IPS DF 6.9 (cell line): Measurements from ENCODE around the gene MRTO4.
"Not testable (repeated sequence)": the region's sequence is repeated elsewhere in the genome, so short reads cannot be mapped to it uniquely, and the experiment has no call there.

ENCODE experiments used
- DNase-seq: peaks from one replicate; pipeline ENCODE4 v3.0.0-alpha.2; 2013; ENCODE audit warnings: low read depth, low spot score
- H3K27ac ChIP-seq: one replicate; pipeline ENCODE4 v1.5.1; 2013; ENCODE audit warnings: low read length, control low read depth
- H3K27me3 ChIP-seq: 2 replicates; pipeline ENCODE4 v1.6.1; 2013; ENCODE audit warnings: mild to moderate bottlenecking, low read length; ENCODE audit not compliant: control insufficient read depth, insufficient read depth
- H3K36me3 ChIP-seq: 2 replicates; pipeline ENCODE4 v1.6.1; 2013; ENCODE audit warnings: low read length; ENCODE audit not compliant: control insufficient read depth, insufficient read depth
- H3K4me1 ChIP-seq: 2 replicates; pipeline ENCODE4 v1.6.1; 2013; ENCODE audit warnings: low read length; ENCODE audit not compliant: control insufficient read depth, insufficient read depth
- H3K4me3 ChIP-seq: 2 replicates; pipeline ENCODE4 v1.5.1; 2013; ENCODE audit warnings: mild to moderate bottlenecking, low read length
- H3K9me3 ChIP-seq: 2 replicates; pipeline ENCODE4 v1.6.1; 2013; ENCODE audit warnings: low read length, inconsistent platforms; ENCODE audit not compliant: control insufficient read depth, insufficient read depth
- whole genome bisulfite sequencing: extraction: QIAGEN DNeasy Blood & Tissue Kit; methylation state at CpG from one replicate; pipeline ENCODE4 v1.1.7; 2013; ENCODE audit warnings: mixed read lengths, missing lambda C conversion rate; ENCODE audit not compliant: insufficient read length, insufficient coverage; 5-methylcytosine and 5-hydroxymethylcytosine counted together

Gene MRTO4

GRCh38 chr1:19229229-19229628, 22.4 kb upstream of the MRTO4 start:
- H3K27ac ChIP-seq = no peak overlapping the region
- H3K27me3 ChIP-seq = no peaks in the 10 kb centered on the region
- no peaks in the 10 kb centered on the region for H3K9me3 ChIP-seq
- no peak for DNase-seq
- no CpG with 5 or more reads among the region's 3 CpGs for WGBS
- peaks cover 30% of the 10 kb centered on the region for H3K36me3 ChIP-seq
- H3K4me3 ChIP-seq = no peak overlapping the region
- no peaks in the 10 kb centered on the region for H3K4me1 ChIP-seq

GRCh38 chr1:19229828-19230325, 21.7 kb upstream of the MRTO4 start:
- no peaks in the 10 kb centered on the region for H3K9me3 ChIP-seq
- H3K4me3 ChIP-seq = no peak overlapping the region
- 100% methylated on average over 1 of the region's 6 CpGs for WGBS
- H3K27ac ChIP-seq = no peak overlapping the region
- no peaks in the 10 kb centered on the region for H3K4me1 ChIP-seq
- no peaks in the 10 kb centered on the region for H3K27me3 ChIP-seq
- peaks cover 27% of the 10 kb centered on the region for H3K36me3 ChIP-seq
- DNase-seq = no peak

- not testable (repeated sequence) for H3K9me3 ChIP-seq, DNase-seq, H3K4me3 ChIP-seq, H3K27me3 ChIP-seq, H3K27ac ChIP-seq, H3K4me1 ChIP-seq
- peaks cover 26% of the 10 kb centered on the region for H3K36me3 ChIP-seq
- no CpG with 5 or more reads among the region's 16 CpGs for WGBS
These were observed 19.7 kb upstream of the MRTO4 start for GRCh38 chr1:19231736-19232523.

GRCh38 chr1:19232524-19232846, 19.1 kb upstream of the MRTO4 start:
- H3K27me3 ChIP-seq = no peaks in the 10 kb centered on the region
- H3K9me3 ChIP-seq = no peaks in the 10 kb centered on the region
- peaks cover 28% of the 10 kb centered on the region for H3K36me3 ChIP-seq
- no peak overlapping the region for H3K27ac ChIP-seq
- DNase-seq = no peak
- no peaks in the 10 kb centered on the region for H3K4me1 ChIP-seq
- H3K4me3 ChIP-seq = no peak overlapping the region

GRCh38 chr1:19234224-19234623, 17.4 kb upstream of the MRTO4 start:
- no peak for DNase-seq
- no CpG with 5 or more reads among the region's 3 CpGs for WGBS
- Histone ChIP-seq H3K36me3 (peaks cover 41% of the 10 kb centered on the region), H3K27ac (no peak overlapping the region), H3K4me1 (no peaks in the 10 kb centered on the region), H3K9me3 (no peaks in the 10 kb centered on the region), H3K27me3 (no peaks in the 10 kb centered on the region), H3K4me3 (no peak overlapping the region)

- Histone ChIP-seq H3K4me3 (no peak overlapping the region), H3K9me3 (no peaks in the 10 kb centered on the region), H3K27ac (no peak overlapping the region), H3K4me1 (no peaks in the 10 kb centered on the region), H3K27me3 (no peaks in the 10 kb centered on the region), H3K36me3 (peaks cover 48% of the 10 kb centered on the region)
- no CpG with 5 or more reads among the region's 7 CpGs for WGBS
- DNase-seq = no peak
These were observed 11.7 kb upstream of the MRTO4 start for GRCh38 chr1:19239876-19240275.

GRCh38 chr1:19240673-19241538, 10.7 kb upstream of the MRTO4 start:
- no peak overlapping the region for H3K27ac ChIP-seq
- H3K36me3 ChIP-seq = peaks cover 46% of the 10 kb centered on the region
- H3K9me3 ChIP-seq = no peaks in the 10 kb centered on the region
- no peak for DNase-seq
- WGBS = no CpG with 5 or more reads among the region's 7 CpGs
- H3K4me3 ChIP-seq = no peak overlapping the region
- no peaks in the 10 kb centered on the region for H3K27me3 ChIP-seq
- H3K4me1 ChIP-seq = no peaks in the 10 kb centered on the region

GRCh38 chr1:19250629-19251304, 838 bp upstream of the MRTO4 start:
- no peak for DNase-seq
- Histone ChIP-seq H3K4me3 (peak overlapping the region; percentile 79; the same call in 1 of the 2 replicates), H3K4me1 (no peaks in the 10 kb centered on the region; the same call in 1 of the 2 replicates), H3K9me3 (no peaks in the 10 kb centered on the region), H3K27me3 (no peaks in the 10 kb centered on the region), H3K36me3 (peaks cover 3% of the 10 kb centered on the region; the same call in 1 of the 2 replicates), H3K27ac (no peak overlapping the region)
- no CpG with 5 or more reads among the region's 14 CpGs for WGBS

GRCh38 chr1:19254416-19254815, 2.8 kb downstream of the MRTO4 start:
- DNase-seq = no peak
- Histone ChIP-seq H3K27ac (no peak overlapping the region), H3K9me3 (no peaks in the 10 kb centered on the region), H3K36me3 (peaks cover 29% of the 10 kb centered on the region), H3K27me3 (no peaks in the 10 kb centered on the region), H3K4me3 (no peak overlapping the region), H3K4me1 (no peaks in the 10 kb centered on the region; the same call in 1 of the 2 replicates)

- Histone ChIP-seq H3K27me3 (no peaks in the 10 kb centered on the region), H3K27ac (no peak overlapping the region), H3K9me3 (no peaks in the 10 kb centered on the region), H3K4me1 (no peaks in the 10 kb centered on the region; the same call in 1 of the 2 replicates), H3K4me3 (no peak overlapping the region), H3K36me3 (peaks cover 30% of the 10 kb centered on the region)
- DNase-seq = no peak
- WGBS = no CpG with 5 or more reads among the region's 4 CpGs
These were observed 3.7 kb downstream of the MRTO4 start for GRCh38 chr1:19255288-19255687.
